Esophagus squamous epithelium (tissue), 4 donors: ENCODE data around the gene CAPN15.

Experiments
- CTCF ChIP-seq, 6 experiments: fragments of 450-650 bp in 4 of 6; fragments of 200-600 bp in 2 of 6; sonication (generic) in 2 of 6; IDR thresholded peaks; one replicate each; pipeline ENCODE4 v1.5.1; 2016 to 2019; ENCODE audit warnings: antibody characterized with exemption in 6 of 6, mild to moderate bottlenecking in 4 of 6, moderate library complexity in 4 of 6
- POLR2A ChIP-seq, 4 donors: fragments of 450-650 bp; IDR thresholded peaks; one replicate each; pipeline ENCODE4 v1.6.1; 2017; ENCODE audit warnings: antibody characterized with exemption in 4 of 4, mild to moderate bottlenecking in 4 of 4, moderate library complexity in 3 of 4

- TF ChIP-seq CTCF (IDR thresholded peaks at IDR 0.05) (no peak), POLR2A (IDR thresholded peaks at IDR 0.05) (no peak)
These were observed 1.6 kb downstream of the CAPN15 start for GRCh38 chr16:529012-529575.
